Type B pancreatic cell (in vitro differentiated cells): Measurements from ENCODE around the gene ANKRD31. TPM values are rescaled to one million over a fixed set of nuclear protein-coding genes. Genes with fewer than 3 reads are reported as not detected.

Experiments used
- DNase-seq: peaks from one replicate; pipeline ENCODE4 v3.0.0; 2021; ENCODE audit warnings: mixed read lengths; ENCODE audit not compliant: unreplicated experiment; ENCODE audit errors: extremely low spot score
- H3K27ac Mint-ChIP-seq: 2 replicates; pipeline ENCODE4 v1.8.0; 2021; ENCODE audit warnings: mild to moderate bottlenecking, mixed read lengths
- H3K27me3 Mint-ChIP-seq: 2 replicates; pipeline ENCODE4 v1.8.0; 2021; ENCODE audit warnings: mixed read lengths
- H3K36me3 Mint-ChIP-seq: 2 replicates; pipeline ENCODE4 v1.8.0; 2021; ENCODE audit warnings: mixed read lengths
- H3K4me1 Mint-ChIP-seq: one replicate; pipeline ENCODE4 v1.8.0; 2021; ENCODE audit warnings: mixed read lengths; ENCODE audit not compliant: unreplicated experiment
- H3K4me3 Mint-ChIP-seq: 2 replicates; pipeline ENCODE4 v1.8.0; 2021; ENCODE audit warnings: mild to moderate bottlenecking, mixed read lengths
- H3K9me3 Mint-ChIP-seq: 2 replicates; pipeline ENCODE4 v1.8.0; 2021; ENCODE audit warnings: mixed read lengths
- CTCF ChIP-seq: fragments of 200-600 bp; sonication (generic); conservative IDR thresholded peaks from 2 replicates; pipeline ENCODE4 v1.5.0; 2021; ENCODE audit warnings: antibody characterized with exemption, mild to moderate bottlenecking
- total RNA-seq: library from RNA; stranded (reverse); gene quantifications from 2 replicates; pipeline ENCODE4 v1.2.1, GENCODE V29; 2021; ENCODE audit warnings: low replicate concordance

Gene ANKRD31
- total RNA-seq, 1 donor from 2014 or later = 0.34 TPM

- peaks cover 20% of the 10 kb centered on the region for H3K27me3 Mint-ChIP-seq
- peaks cover 24% of the 10 kb centered on the region for H3K4me1 Mint-ChIP-seq
- H3K27ac Mint-ChIP-seq = peak overlapping the region; percentile 39
- DNase-seq = no peak
- no peaks in the 10 kb centered on the region for H3K9me3 Mint-ChIP-seq
- TF ChIP-seq CTCF = peak; percentile 78
- peaks cover 3% of the 10 kb centered on the region for H3K36me3 Mint-ChIP-seq
- H3K4me3 Mint-ChIP-seq = peak overlapping the region; percentile 92
Observed at GRCh38 chr5:75049456-75050351, 187.0 kb downstream of the ANKRD31 start.

- H3K4me1 Mint-ChIP-seq = peaks cover 18% of the 10 kb centered on the region
- no peak overlapping the region for H3K4me3 Mint-ChIP-seq
- TF ChIP-seq CTCF = no peak
- peaks cover 11% of the 10 kb centered on the region for H3K27me3 Mint-ChIP-seq
- peaks cover 4% of the 10 kb centered on the region for H3K36me3 Mint-ChIP-seq
- no peak for DNase-seq
- H3K9me3 Mint-ChIP-seq = no peaks in the 10 kb centered on the region
- H3K27ac Mint-ChIP-seq = no peak overlapping the region
Observed at GRCh38 chr5:75048457-75048953, 188.2 kb downstream of the ANKRD31 start.

GRCh38 chr5:75047356-75047755, 189.3 kb downstream of the ANKRD31 start:
- Mint-ChIP-seq H3K9me3 (no peaks in the 10 kb centered on the region), H3K4me3 (no peak overlapping the region), H3K4me1 (peaks cover 18% of the 10 kb centered on the region), H3K27me3 (peaks cover 11% of the 10 kb centered on the region), H3K36me3 (peaks cover 7% of the 10 kb centered on the region), H3K27ac (no peak overlapping the region)
- DNase-seq = no peak
- TF ChIP-seq CTCF = no peak

- Mint-ChIP-seq H3K4me3 (no peak overlapping the region), H3K36me3 (peaks cover 7% of the 10 kb centered on the region), H3K4me1 (peaks cover 15% of the 10 kb centered on the region), H3K27ac (no peak overlapping the region), H3K9me3 (no peaks in the 10 kb centered on the region), H3K27me3 (peaks cover 6% of the 10 kb centered on the region)
- TF ChIP-seq CTCF = no peak
- no peak for DNase-seq
Observed at GRCh38 chr5:75046366-75047142, 190.1 kb downstream of the ANKRD31 start.

- H3K27ac Mint-ChIP-seq = no peak overlapping the region
- no peaks in the 10 kb centered on the region for H3K9me3 Mint-ChIP-seq
- no peak for TF ChIP-seq CTCF
- no peaks in the 10 kb centered on the region for H3K27me3 Mint-ChIP-seq
- no peak for DNase-seq
- H3K4me3 Mint-ChIP-seq = no peak overlapping the region
- H3K36me3 Mint-ChIP-seq = peaks cover 7% of the 10 kb centered on the region
- no peaks in the 10 kb centered on the region for H3K4me1 Mint-ChIP-seq
Observed at GRCh38 chr5:75045071-75045470, 191.6 kb downstream of the ANKRD31 start.
